DMS153 (cell line): ENCODE measurements around the gene TMEM185B.
A peak's percentile ranks its signal among the peaks of the same experiment; 100 is the strongest.
"Not testable (repeated sequence)": the region's sequence is repeated elsewhere in the genome, so short reads cannot be mapped to it uniquely, and the experiment has no call there.

Source experiments
- DNase-seq: peaks from one replicate; lab custom pipeline; 2025; lab: John Stamatoyannopoulos, UW

The TMEM185B gene

GRCh38 chr2:120251078-120251477 is 27.9 kb upstream of the TMEM185B start:
- no peak for DNase-seq

GRCh38 chr2:120250640-120251039 is 27.4 kb upstream of the TMEM185B start:
- DNase-seq = no peak

GRCh38 chr2:120247851-120248250 is 24.7 kb upstream of the TMEM185B start:
- DNase-seq = no peak

- DNase-seq = peak; percentile 68
Measured at GRCh38 chr2:120246546-120247300, 23.5 kb upstream of the TMEM185B start.

GRCh38 chr2:120245520-120246332 is 22.5 kb upstream of the TMEM185B start:
- DNase-seq = peak; percentile 73

- no peak for DNase-seq
Measured at GRCh38 chr2:120244656-120245519, 21.7 kb upstream of the TMEM185B start.

GRCh38 chr2:120243875-120244553 is 20.8 kb upstream of the TMEM185B start:
- DNase-seq = no peak

- DNase-seq = no peak
Measured at GRCh38 chr2:120243211-120243610, 20.0 kb upstream of the TMEM185B start.

GRCh38 chr2:120241684-120242083 is 18.5 kb upstream of the TMEM185B start:
- DNase-seq = no peak

- DNase-seq = no peak
Measured at GRCh38 chr2:120240901-120241429, 17.8 kb upstream of the TMEM185B start.

- DNase-seq = no peak
Measured at GRCh38 chr2:120239488-120240287, 16.5 kb upstream of the TMEM185B start.

- no peak for DNase-seq
Measured at GRCh38 chr2:120238728-120239487, 15.7 kb upstream of the TMEM185B start.

- no peak for DNase-seq
Measured at GRCh38 chr2:120237491-120237902, 14.3 kb upstream of the TMEM185B start.

- DNase-seq = no peak
Measured at GRCh38 chr2:120236791-120237190, 13.6 kb upstream of the TMEM185B start.

- DNase-seq = no peak
Measured at GRCh38 chr2:120236316-120236715, 13.1 kb upstream of the TMEM185B start.

GRCh38 chr2:120235681-120236080 is 12.5 kb upstream of the TMEM185B start:
- no peak for DNase-seq

- not testable (repeated sequence) for DNase-seq
Measured at GRCh38 chr2:120235158-120235557, 12.0 kb upstream of the TMEM185B start.

GRCh38 chr2:120233292-120233691 is 10.1 kb upstream of the TMEM185B start:
- DNase-seq = no peak

GRCh38 chr2:120231974-120232635 is 8.9 kb upstream of the TMEM185B start:
- no peak for DNase-seq
